ENCODE results near the gene OR2H2.

The OR2H2 gene

DNA sequence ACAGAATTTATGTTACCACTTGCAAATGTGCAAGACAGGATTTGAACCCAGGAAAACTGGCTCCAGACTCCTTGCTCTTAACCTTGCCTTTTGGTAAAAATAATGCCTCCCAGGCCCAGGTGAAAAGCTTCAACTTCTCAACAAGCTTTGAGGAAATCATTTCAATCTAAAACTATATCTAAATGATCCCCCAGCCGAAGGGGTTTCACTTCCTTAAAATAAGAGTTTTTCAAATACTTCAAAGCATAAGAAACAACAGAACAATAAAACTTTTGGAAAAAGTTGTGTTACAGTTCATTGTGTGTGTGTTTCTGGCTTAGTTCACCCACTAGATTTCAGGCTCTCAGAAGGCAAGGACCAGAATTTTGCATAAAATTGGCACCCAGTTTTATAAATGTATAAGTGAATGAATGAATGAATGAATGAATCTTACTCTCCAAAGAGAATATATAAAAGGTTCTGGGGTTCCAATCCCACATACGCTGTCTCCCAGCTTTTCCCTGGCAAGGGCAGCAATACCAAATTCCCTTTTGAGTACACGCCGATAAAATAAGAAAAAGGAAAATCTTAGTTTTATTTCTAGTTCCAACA, 5.4 kb downstream of the OR2H2 start:
- TF ChIP-seq, protein P1, sequence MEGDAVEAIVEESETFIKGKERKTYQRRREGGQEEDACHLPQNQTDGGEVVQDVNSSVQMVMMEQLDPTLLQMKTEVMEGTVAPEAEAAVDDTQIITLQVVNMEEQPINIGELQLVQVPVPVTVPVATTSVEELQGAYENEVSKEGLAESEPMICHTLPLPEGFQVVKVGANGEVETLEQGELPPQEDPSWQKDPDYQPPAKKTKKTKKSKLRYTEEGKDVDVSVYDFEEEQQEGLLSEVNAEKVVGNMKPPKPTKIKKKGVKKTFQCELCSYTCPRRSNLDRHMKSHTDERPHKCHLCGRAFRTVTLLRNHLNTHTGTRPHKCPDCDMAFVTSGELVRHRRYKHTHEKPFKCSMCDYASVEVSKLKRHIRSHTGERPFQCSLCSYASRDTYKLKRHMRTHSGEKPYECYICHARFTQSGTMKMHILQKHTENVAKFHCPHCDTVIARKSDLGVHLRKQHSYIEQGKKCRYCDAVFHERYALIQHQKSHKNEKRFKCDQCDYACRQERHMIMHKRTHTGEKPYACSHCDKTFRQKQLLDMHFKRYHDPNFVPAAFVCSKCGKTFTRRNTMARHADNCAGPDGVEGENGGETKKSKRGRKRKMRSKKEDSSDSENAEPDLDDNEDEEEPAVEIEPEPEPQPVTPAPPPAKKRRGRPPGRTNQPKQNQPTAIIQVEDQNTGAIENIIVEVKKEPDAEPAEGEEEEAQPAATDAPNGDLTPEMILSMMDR (IDR thresholded peaks at IDR 0.05; ENCODE audit: insufficient read depth, low read depth, low read length, missing control alignments): no peak
- DNase-seq (ENCODE audit: low read depth): no peak

DNA sequence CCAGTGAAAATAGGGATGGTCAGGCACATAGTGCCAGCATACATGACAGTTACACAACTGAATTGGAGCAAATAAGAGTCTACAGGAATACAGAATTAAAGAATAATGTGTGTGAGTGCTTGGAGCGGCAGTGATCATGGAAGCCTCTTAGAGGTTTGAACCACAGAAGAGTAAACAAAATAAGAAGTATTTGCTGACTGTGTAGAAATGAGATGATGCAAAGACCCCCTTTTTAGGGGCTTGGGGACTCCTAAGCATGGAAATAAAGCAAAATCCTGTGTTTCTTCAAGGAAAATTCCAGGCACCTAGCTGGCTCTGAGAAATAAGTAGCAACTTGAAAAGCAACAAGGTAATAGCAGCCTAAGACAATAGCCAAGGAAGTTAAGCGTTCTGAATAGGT, 6.8 kb downstream of the OR2H2 start:
- H3K4me3 ChIP-seq (ENCODE audit: low read length): no peak overlapping the region
- no peak for DNase-seq (ENCODE audit: low read depth)
- TF ChIP-seq, protein P1 (IDR thresholded peaks at IDR 0.05; ENCODE audit: insufficient read depth, low read depth, low read length, missing control alignments): no peak

More for the DNA sequence above, 5.4 kb downstream of the OR2H2 start:
- H3K4me3 ChIP-seq (ENCODE audit: low read length): no peak overlapping the region

DNA sequence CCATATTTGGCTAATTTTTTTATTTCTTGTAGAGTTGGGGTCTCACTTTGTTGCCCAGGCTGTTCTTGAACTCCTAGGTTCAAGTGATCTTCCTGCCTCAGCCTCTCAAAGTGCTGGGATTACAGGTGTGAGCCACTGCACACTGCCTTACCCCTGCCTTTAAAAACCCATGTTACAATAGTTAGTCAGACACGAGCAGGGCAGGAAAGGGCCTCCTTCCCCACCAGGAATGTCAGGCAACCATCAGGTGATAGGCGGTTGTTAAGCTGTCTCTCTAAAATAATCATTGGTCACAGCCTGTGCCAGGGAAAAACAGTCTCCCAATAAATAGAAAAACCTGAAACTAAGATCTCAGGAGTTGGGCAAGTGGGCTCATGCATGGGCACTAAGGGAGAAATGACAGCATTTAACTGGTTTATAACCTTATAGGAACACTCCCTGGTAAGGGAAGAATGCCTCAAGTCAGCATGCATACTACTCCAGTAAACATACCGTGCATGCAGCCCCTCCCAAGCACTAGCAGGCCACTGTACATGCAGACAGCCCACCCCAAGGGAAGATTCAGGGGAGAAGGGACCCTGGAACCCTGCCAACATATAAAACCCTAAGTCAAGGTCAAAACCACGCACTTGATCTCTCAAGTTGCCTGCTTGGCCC, 8.4 kb downstream of the OR2H2 start:
- no peak for DNase-seq (ENCODE audit: low read depth)
- no peak overlapping the region for H3K4me3 ChIP-seq (ENCODE audit: low read length)
- TF ChIP-seq, protein P1 (IDR thresholded peaks at IDR 0.05; ENCODE audit: insufficient read depth, low read depth, low read length, missing control alignments): no peak

DNA sequence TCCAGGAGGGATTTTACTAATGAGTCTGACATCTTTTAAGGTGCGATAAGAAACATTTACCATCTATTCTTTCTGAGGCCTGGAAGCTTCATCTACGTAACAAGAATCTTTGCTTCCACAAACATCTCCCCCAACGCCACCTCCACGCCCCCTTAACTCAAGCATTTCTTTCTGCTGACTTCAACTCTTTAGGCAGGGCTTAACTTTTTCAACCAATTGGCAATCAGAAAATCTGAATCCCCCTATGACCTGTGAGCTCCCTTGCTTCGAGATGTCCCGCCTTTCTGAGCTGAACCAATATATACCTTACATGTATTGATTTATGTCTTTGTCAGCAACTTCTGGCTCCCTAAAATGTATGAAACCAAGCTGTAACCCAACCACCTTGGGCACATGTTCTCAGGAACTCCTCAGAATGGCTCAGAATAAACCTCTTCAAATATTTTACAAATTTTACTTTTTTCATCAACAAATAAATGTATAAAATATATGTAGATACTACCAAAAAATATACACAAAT, 11.5 kb downstream of the OR2H2 start:
- DNase-seq (ENCODE audit: low read depth): no peak
- no peak overlapping the region for H3K4me3 ChIP-seq (ENCODE audit: low read length)
- TF ChIP-seq, protein P1 (IDR thresholded peaks at IDR 0.05; ENCODE audit: insufficient read depth, low read depth, low read length, missing control alignments): no peak

DNA sequence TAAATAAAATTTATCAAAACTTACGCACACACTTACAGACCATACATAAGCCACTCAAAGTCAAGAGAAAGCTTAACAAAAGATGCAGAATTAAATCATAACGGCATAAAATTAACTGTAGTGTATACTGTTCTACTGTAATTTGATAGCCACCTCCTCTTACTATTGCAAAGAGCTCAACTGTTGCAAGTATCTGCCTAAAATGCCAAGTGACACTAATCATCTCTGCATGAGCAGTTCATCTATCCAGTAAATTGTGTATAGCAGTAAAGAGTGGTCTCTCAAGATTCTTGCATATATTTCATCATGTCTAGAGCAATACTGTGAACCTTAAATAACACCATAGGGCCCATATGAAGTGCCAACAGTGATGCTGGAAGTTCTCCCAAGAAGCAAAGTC, 12.3 kb downstream of the OR2H2 start:
- no peak overlapping the region for H3K4me3 ChIP-seq (ENCODE audit: low read length)
- TF ChIP-seq, protein P1 (IDR thresholded peaks at IDR 0.05; ENCODE audit: insufficient read depth, low read depth, low read length, missing control alignments): no peak
- DNase-seq (ENCODE audit: low read depth): no peak

DNA sequence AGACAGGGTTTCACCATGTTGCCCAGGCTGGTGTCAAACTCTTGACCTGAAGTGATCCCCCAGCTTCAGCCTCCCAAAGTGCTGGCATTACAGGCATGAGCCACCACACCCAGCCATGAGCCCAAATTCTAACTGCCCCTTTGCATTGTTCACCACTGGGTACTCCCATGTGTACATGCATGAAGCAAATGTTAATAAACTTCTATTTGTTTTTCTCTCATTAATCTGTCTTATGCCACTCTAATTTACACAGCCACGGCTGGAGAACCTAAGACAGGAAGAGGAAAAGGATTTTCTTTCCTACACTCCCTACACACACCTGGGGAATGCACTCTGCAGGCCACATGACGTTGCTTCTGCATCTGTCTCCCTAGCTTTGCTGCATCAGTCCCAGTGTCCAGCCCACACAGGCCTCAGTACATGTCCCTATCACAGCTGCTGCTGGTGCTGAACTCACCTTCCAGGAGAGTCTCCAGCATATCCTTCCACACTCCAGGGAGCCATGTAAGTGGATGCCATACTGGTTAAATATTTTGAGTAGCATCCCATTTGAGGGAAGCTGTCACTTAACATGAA, 13.3 kb downstream of the OR2H2 start:
- TF ChIP-seq, protein P1 (IDR thresholded peaks at IDR 0.05; ENCODE audit: insufficient read depth, low read depth, low read length, missing control alignments): no peak
- DNase-seq (ENCODE audit: low read depth): no peak
- H3K4me3 ChIP-seq (ENCODE audit: low read length): no peak overlapping the region

All from epithelial cell of esophagus (primary cell).